ENCODE data around the gene SPP1.

Gene SPP1

DNA sequence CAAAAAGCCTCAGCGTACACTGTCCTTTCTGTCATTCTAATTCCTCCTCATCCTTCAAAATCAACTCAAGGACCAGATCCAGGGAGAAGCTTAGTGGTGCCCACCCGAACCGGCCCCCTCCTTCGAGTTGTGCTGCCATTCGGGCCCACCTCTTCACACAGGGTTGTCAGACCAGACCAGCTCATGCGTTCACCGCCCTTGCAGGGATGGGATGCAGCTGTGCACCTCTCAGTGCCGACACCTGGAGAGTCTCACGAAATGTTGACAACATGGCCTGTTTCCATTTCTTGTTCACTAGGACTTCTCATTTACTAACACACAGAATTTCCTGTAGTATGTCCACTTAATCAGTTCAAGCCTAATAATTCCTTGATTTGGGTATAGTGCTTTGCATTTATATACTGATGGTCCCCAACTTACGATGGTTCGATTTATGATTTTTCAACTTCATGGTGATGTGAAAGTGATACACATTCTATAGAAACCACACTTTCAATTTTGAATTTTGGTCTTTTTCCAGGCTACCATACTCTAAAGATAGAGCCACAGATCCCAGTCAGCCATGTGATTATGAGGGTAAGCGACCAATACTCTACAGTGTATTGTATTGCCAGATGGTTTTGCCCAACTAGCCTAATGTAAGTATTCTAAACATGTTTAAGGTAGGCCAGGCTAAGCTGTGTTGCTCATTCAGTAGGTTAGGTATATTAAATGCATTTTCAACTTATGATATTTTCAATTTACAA, 55.2 kb downstream of the SPP1 start:
- TF ChIP-seq, protein P1, sequence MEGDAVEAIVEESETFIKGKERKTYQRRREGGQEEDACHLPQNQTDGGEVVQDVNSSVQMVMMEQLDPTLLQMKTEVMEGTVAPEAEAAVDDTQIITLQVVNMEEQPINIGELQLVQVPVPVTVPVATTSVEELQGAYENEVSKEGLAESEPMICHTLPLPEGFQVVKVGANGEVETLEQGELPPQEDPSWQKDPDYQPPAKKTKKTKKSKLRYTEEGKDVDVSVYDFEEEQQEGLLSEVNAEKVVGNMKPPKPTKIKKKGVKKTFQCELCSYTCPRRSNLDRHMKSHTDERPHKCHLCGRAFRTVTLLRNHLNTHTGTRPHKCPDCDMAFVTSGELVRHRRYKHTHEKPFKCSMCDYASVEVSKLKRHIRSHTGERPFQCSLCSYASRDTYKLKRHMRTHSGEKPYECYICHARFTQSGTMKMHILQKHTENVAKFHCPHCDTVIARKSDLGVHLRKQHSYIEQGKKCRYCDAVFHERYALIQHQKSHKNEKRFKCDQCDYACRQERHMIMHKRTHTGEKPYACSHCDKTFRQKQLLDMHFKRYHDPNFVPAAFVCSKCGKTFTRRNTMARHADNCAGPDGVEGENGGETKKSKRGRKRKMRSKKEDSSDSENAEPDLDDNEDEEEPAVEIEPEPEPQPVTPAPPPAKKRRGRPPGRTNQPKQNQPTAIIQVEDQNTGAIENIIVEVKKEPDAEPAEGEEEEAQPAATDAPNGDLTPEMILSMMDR (IDR thresholded peaks at IDR 0.05; ENCODE audit: control extremely low read depth, extremely low read depth, low read depth, missing control alignments): no peak
- no peak for DNase-seq (ENCODE audit: extremely low spot score)
- ChIA-PET POLR2A (no interaction called here), CTCF (interaction anchor here (0.7 to 5.4 kb wide), 5 partner anchors 8 to 628 kb away, joined by 3 to 102 read pairs (median 7); no protein-coding TSS in a partner anchor)
